ENCODE results near the gene LARGE1. TPM values are rescaled to one million over a fixed set of nuclear protein-coding genes. Genes with fewer than 3 reads are reported as not detected.
"Not testable (repeated sequence)": the region's sequence is repeated elsewhere in the genome, so short reads cannot be mapped to it uniquely, and the experiment has no call there.

Gene LARGE1
- total RNA-seq, 2 donors from 2014 or later: 80.5 to 101 TPM

- H3K4me3 ChIP-seq: no peak overlapping the region
- H3K27ac ChIP-seq: peak overlapping the region; percentile 86 to 94
- TF ChIP-seq CTCF (IDR thresholded peaks at IDR 0.05): no peak
- no peaks in the 10 kb centered on the region for H3K27me3 ChIP-seq
- H3K9me3 ChIP-seq: no peaks in the 10 kb centered on the region
- no peak for DNase-seq (ENCODE audit: low spot score)
- no peaks in the 10 kb centered on the region for H3K36me3 ChIP-seq
- peaks cover 0 to 89% of the 10 kb centered on the region in 2 donors for H3K4me1 ChIP-seq
Observed at GRCh38 chr22:33865996-33866395, 54.3 kb downstream of the LARGE1 start.

GRCh38 chr22:33865248-33865647, 55.0 kb downstream of the LARGE1 start:
- no peaks in the 10 kb centered on the region for H3K9me3 ChIP-seq
- no peak for DNase-seq (ENCODE audit: low spot score)
- no peaks in the 10 kb centered on the region for H3K27me3 ChIP-seq
- peaks cover 0 to 89% of the 10 kb centered on the region in 2 donors for H3K4me1 ChIP-seq
- no peak for TF ChIP-seq CTCF (IDR thresholded peaks at IDR 0.05)
- H3K36me3 ChIP-seq: no peaks in the 10 kb centered on the region
- no peak overlapping the region for H3K4me3 ChIP-seq
- H3K27ac ChIP-seq: peak overlapping the region; percentile 86 to 94

DNA sequence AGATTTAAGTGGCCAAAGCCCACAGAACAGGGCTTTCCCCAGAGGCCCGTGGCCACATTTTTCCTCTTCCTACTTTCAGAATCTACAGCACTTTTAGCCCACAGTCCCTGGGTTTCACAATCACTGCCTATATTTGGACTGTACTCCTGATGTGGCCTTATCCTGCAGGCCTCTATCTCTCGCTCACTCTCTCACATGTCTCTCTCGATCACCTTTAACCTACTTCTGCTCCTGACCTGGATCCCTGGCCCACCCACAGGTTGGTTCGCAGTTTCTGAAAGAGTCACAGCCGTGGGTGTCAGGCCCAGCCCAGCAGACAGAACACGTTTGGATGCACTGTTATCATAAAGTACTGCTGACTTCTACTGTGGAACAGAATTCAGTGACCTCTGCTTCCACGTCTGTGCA, 55.5 kb downstream of the LARGE1 start:
- peak; percentile 65 for DNase-seq (ENCODE audit: low spot score)
- Histone ChIP-seq H3K9me3 (no peaks in the 10 kb centered on the region), H3K36me3 (no peaks in the 10 kb centered on the region), H3K27me3 (no peaks in the 10 kb centered on the region), H3K4me1 (peaks cover 0 to 84% of the 10 kb centered on the region in 2 donors), H3K27ac (peak overlapping the region; percentile 86 to 94), H3K4me3 (no peak overlapping the region)
- no peak for TF ChIP-seq CTCF (IDR thresholded peaks at IDR 0.05)

DNA sequence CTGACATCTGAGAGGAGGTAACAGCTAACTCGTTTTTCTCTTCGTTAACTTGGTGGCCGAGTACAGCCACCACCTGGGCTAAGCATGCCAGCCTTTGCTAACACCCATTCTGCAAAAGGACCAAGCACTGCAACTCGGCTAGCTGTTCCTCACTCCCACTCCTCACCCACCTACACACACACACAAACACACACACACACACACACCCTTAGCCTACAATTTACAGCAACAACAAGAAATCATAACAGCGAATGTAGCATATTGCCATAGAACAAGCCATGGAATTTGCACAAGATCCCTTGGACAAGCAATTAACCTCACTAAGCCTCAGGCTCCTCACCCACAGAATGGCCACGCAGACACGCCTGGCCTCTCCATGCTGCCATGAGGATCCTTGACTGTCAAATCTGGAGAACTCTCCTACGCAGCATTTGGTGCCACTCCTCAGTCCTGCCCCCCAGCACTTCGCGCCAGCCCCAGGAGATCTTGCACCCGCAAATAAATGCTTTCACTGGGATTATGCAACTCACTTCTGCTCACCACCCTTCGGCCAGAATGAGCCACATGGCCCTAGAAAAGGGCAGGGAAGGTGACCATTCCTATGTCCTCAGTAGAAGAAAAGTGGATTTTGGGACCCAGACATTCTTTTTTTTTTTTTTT, 58.9 kb downstream of the LARGE1 start:
- Histone ChIP-seq H3K4me3 (no peak overlapping the region), H3K27ac (peak overlapping the region in 1 of 2 donors; percentile 94), H3K27me3 (no peaks in the 10 kb centered on the region), H3K4me1 (peaks cover 0 to 54% of the 10 kb centered on the region in 2 donors), H3K36me3 (no peaks in the 10 kb centered on the region), H3K9me3 (no peaks in the 10 kb centered on the region)
- DNase-seq (ENCODE audit: low spot score): no peak
- no peak for TF ChIP-seq CTCF (IDR thresholded peaks at IDR 0.05)

GRCh38 chr22:33860386-33860785, 59.9 kb downstream of the LARGE1 start:
- Histone ChIP-seq H3K27ac (peak overlapping the region in 1 of 2 donors; percentile 94), H3K9me3 (no peaks in the 10 kb centered on the region), H3K36me3 (no peaks in the 10 kb centered on the region), H3K4me1 (peaks cover 0 to 45% of the 10 kb centered on the region in 2 donors), H3K27me3 (no peaks in the 10 kb centered on the region), H3K4me3 (no peak overlapping the region)
- TF ChIP-seq CTCF (IDR thresholded peaks at IDR 0.05): no peak
- no peak for DNase-seq (ENCODE audit: low spot score)

GRCh38 chr22:33859311-33859710, 61.0 kb downstream of the LARGE1 start:
- Histone ChIP-seq H3K36me3 (no peaks in the 10 kb centered on the region), H3K9me3 (no peaks in the 10 kb centered on the region), H3K4me1 (peaks cover 0 to 38% of the 10 kb centered on the region in 2 donors), H3K4me3 (no peak overlapping the region), H3K27ac (no peak overlapping the region), H3K27me3 (no peaks in the 10 kb centered on the region)
- no peak for DNase-seq (ENCODE audit: low spot score)
- TF ChIP-seq CTCF (IDR thresholded peaks at IDR 0.05): no peak

DNA sequence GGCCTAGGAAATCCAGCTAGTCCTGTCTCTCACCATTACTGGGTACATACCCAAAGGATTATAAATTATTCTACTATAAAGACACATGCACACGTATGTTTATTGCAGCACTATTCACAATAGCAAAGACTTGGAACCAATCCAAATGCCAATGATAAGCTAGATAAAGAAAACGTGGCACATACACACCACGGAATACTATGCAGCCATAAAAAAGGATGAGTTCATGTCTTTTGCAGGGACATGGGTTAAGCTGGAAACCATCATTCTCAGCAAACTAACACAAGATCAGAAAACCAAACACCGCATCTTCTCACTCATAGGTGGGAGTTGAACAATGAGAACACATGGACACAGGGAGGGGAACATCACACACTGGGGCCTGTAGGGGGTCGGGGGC, 61.6 kb downstream of the LARGE1 start:
- not testable (repeated sequence) for H3K27ac ChIP-seq; H3K4me3 ChIP-seq; H3K9me3 ChIP-seq; DNase-seq (ENCODE audit: low spot score); H3K36me3 ChIP-seq; H3K27me3 ChIP-seq
- H3K4me1 ChIP-seq: peaks cover 0 to 34% of the 10 kb centered on the region in 2 donors

DNA sequence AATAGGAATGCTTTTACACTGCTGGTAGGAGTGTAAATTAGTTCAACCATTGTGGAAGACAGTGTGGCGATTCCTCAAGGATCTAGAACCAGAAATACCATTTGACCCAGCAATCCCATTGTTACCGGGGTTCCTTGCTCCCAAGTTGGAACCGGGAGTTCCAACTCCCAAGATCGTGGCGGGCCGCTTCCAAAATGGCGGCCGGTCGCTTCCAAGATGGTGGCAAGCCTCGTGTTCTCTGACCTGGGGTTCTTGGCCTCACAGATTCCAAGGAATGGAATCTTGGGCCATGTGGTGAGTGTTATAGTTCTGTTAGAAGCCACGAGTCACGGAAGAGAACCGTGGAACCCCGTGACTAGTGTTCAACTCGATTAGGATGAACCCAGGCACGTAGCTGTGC, 62.5 kb downstream of the LARGE1 start:
- H3K9me3 ChIP-seq; H3K36me3 ChIP-seq; H3K4me3 ChIP-seq; H3K27me3 ChIP-seq; DNase-seq (ENCODE audit: low spot score); H3K27ac ChIP-seq: not testable (repeated sequence)
- peaks cover 0 to 34% of the 10 kb centered on the region in 2 donors for H3K4me1 ChIP-seq

Data from right atrium auricular region (tissue), 2 donors.